Fibroblast of peridontal ligament (primary cell): Measurements from ENCODE around the gene EYS.
"Not testable (repeated sequence)": the region's sequence is repeated elsewhere in the genome, so short reads cannot be mapped to it uniquely, and the experiment has no call there.

ENCODE experiments used
- DNase-seq: peaks from one replicate; pipeline ENCODE4 v3.0.0-alpha.2; 2010; ENCODE audit errors: extremely low read depth

Gene EYS

GRCh38 chr6:63795826-63796225, 1911.2 kb downstream of the EYS start:
- no peak for DNase-seq

- DNase-seq: peak; percentile 36
Observed at GRCh38 chr6:63795006-63795405, 1912.0 kb downstream of the EYS start.

GRCh38 chr6:63793465-63794137, 1913.4 kb downstream of the EYS start:
- DNase-seq: no peak

- no peak for DNase-seq
Observed at GRCh38 chr6:63792736-63793464, 1914.1 kb downstream of the EYS start.

GRCh38 chr6:63790334-63790733, 1916.7 kb downstream of the EYS start:
- DNase-seq: no peak

- DNase-seq: no peak
Observed at GRCh38 chr6:63789699-63790098, 1917.3 kb downstream of the EYS start.

GRCh38 chr6:63788569-63788968, 1918.5 kb downstream of the EYS start:
- no peak for DNase-seq

- DNase-seq: no peak
Observed at GRCh38 chr6:63787021-63787420, 1920.0 kb downstream of the EYS start.

- no peak for DNase-seq
Observed at GRCh38 chr6:63785006-63785405, 1922.0 kb downstream of the EYS start.

GRCh38 chr6:63783096-63783495, 1923.9 kb downstream of the EYS start:
- DNase-seq: no peak

- DNase-seq: no peak
Observed at GRCh38 chr6:63774961-63775360, 1932.1 kb downstream of the EYS start.

- no peak for DNase-seq
Observed at GRCh38 chr6:63773200-63773599, 1933.8 kb downstream of the EYS start.

- DNase-seq: no peak
Observed at GRCh38 chr6:63765828-63766227, 1941.2 kb downstream of the EYS start.

GRCh38 chr6:63764318-63764916, 1942.6 kb downstream of the EYS start:
- DNase-seq: peak; percentile 76

- DNase-seq: no peak
Observed at GRCh38 chr6:63760199-63760598, 1946.8 kb downstream of the EYS start.

GRCh38 chr6:63759605-63760105, 1947.4 kb downstream of the EYS start:
- DNase-seq: no peak

- no peak for DNase-seq
Observed at GRCh38 chr6:63757826-63758225, 1949.2 kb downstream of the EYS start.

GRCh38 chr6:63757275-63757674, 1949.8 kb downstream of the EYS start:
- DNase-seq: not testable (repeated sequence)

- DNase-seq: no peak
Observed at GRCh38 chr6:63750400-63750799, 1956.6 kb downstream of the EYS start.

- no peak for DNase-seq
Observed at GRCh38 chr6:63745784-63746183, 1961.2 kb downstream of the EYS start.

- DNase-seq: no peak
Observed at GRCh38 chr6:63744810-63745209, 1962.2 kb downstream of the EYS start.

GRCh38 chr6:63743691-63744090, 1963.3 kb downstream of the EYS start:
- no peak for DNase-seq

GRCh38 chr6:63742060-63742459, 1965.0 kb downstream of the EYS start:
- no peak for DNase-seq
